AG09319 (cell line): ENCODE data around the gene TMEM201.
"Not testable (repeated sequence)": the region's sequence is repeated elsewhere in the genome, so short reads cannot be mapped to it uniquely, and the experiment has no call there.

ENCODE experiments used
- DNase-seq: peaks from one replicate; pipeline ENCODE4 v3.0.0-alpha.2; 2010; ENCODE audit warnings: low read depth; ENCODE audit errors: extremely low read depth
- CTCF ChIP-seq: IDR thresholded peaks from 2 replicates; pipeline ENCODE4 v1.5.1; 2011; ENCODE audit warnings: low read depth, mild to moderate bottlenecking, inconsistent platforms, low read length, moderate library complexity

TMEM201 gene

GRCh38 chr1:9615316-9616063, 26.8 kb downstream of the TMEM201 start:
- no peak for DNase-seq
- peak; percentile 61 for TF ChIP-seq CTCF

GRCh38 chr1:9618909-9619679, 30.4 kb downstream of the TMEM201 start:
- no peak for TF ChIP-seq CTCF
- DNase-seq = no peak

GRCh38 chr1:9621032-9621431, 32.3 kb downstream of the TMEM201 start:
- no peak for TF ChIP-seq CTCF
- DNase-seq = no peak

GRCh38 chr1:9624081-9624480, 35.4 kb downstream of the TMEM201 start:
- no peak for TF ChIP-seq CTCF
- no peak for DNase-seq

GRCh38 chr1:9625030-9625429, 36.3 kb downstream of the TMEM201 start:
- not testable (repeated sequence) for DNase-seq

- DNase-seq = no peak
- TF ChIP-seq CTCF = no peak
These were observed 37.5 kb downstream of the TMEM201 start for GRCh38 chr1:9626201-9626608.

GRCh38 chr1:9628541-9629444, 40.1 kb downstream of the TMEM201 start:
- DNase-seq = no peak
- TF ChIP-seq CTCF = no peak
